ENCODE data around the gene CASP8.

- TF ChIP-seq, protein P1, sequence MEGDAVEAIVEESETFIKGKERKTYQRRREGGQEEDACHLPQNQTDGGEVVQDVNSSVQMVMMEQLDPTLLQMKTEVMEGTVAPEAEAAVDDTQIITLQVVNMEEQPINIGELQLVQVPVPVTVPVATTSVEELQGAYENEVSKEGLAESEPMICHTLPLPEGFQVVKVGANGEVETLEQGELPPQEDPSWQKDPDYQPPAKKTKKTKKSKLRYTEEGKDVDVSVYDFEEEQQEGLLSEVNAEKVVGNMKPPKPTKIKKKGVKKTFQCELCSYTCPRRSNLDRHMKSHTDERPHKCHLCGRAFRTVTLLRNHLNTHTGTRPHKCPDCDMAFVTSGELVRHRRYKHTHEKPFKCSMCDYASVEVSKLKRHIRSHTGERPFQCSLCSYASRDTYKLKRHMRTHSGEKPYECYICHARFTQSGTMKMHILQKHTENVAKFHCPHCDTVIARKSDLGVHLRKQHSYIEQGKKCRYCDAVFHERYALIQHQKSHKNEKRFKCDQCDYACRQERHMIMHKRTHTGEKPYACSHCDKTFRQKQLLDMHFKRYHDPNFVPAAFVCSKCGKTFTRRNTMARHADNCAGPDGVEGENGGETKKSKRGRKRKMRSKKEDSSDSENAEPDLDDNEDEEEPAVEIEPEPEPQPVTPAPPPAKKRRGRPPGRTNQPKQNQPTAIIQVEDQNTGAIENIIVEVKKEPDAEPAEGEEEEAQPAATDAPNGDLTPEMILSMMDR (IDR thresholded peaks at IDR 0.05), result no peak
- TF ChIP-seq EP300 (IDR thresholded peaks at IDR 0.05) (no peak), POLR2A (IDR thresholded peaks at IDR 0.05) (no peak)
These were observed 25.6 kb upstream of the CASP8 start for GRCh38 chr2:201234663-201235135.

All from sigmoid colon (tissue), 4 donors.